C4-2B (cell line): ENCODE results near the gene SIT1.
A peak's percentile ranks its signal among the peaks of the same experiment; 100 is the strongest.

Experiments used
- H3K27ac ChIP-seq: fragments of 450-650 bp; 2 replicates; pipeline ENCODE4 v1.5.1; 2017
- CTCF ChIP-seq: fragments of 450-650 bp; conservative IDR thresholded peaks from 2 replicates; pipeline ENCODE4 v1.5.1; 2017; ENCODE audit warnings: mild to moderate bottlenecking
- ZFX ChIP-seq: fragments of 450-650 bp; IDR thresholded peaks from 2 replicates; pipeline ENCODE4 v1.6.1; 2017

The SIT1 gene

GRCh38 chr9:35650341-35651158, at the start of gene SIT1:
TSS of gene SIT1 (minus strand) at chr9:35650931. CDS start at chr9:35650853, 78 bp downstream.
- TF ChIP-seq ZFX, result no peak
- H3K27ac ChIP-seq, result no peak within 1 kb of the TSS

- TF ChIP-seq ZFX (no peak), CTCF (no peak)
- no peak overlapping the region for H3K27ac ChIP-seq
Measured at GRCh38 chr9:35700031-35700430, 49.3 kb upstream of the SIT1 start.

GRCh38 chr9:35698231-35698630, 47.5 kb upstream of the SIT1 start:
- no peak overlapping the region for H3K27ac ChIP-seq
- TF ChIP-seq CTCF (no peak), ZFX (no peak)

GRCh38 chr9:35697486-35697885, 46.8 kb upstream of the SIT1 start:
- no peak for TF ChIP-seq CTCF
- no peak overlapping the region for H3K27ac ChIP-seq

GRCh38 chr9:35696520-35697215, 45.9 kb upstream of the SIT1 start:
- no peak overlapping the region for H3K27ac ChIP-seq
- peak; percentile 98 for TF ChIP-seq CTCF
- no peak for TF ChIP-seq ZFX

- TF ChIP-seq ZFX (no peak), CTCF (no peak)
- no peak overlapping the region for H3K27ac ChIP-seq
Measured at GRCh38 chr9:35695943-35696401, 45.2 kb upstream of the SIT1 start.

- TF ChIP-seq ZFX (no peak), CTCF (no peak)
- H3K27ac ChIP-seq, result no peak overlapping the region
Measured at GRCh38 chr9:35691757-35692301, 41.1 kb upstream of the SIT1 start.
